Right lobe of liver (tissue), 4 donors: Measurements from ENCODE around the gene WDR90.

Experiments used
- CTCF ChIP-seq, 4 donors: fragments of 200-600 bp in 3 of 4; fragments of 450-650 bp in 1 of 4; IDR thresholded peaks; one replicate each; pipeline versions ENCODE4 v1.5.1 to v1.8.0; 2016 to 2022; ENCODE audit warnings: antibody characterized with exemption in 4 of 4, mild to moderate bottlenecking in 2 of 4
- POLR2A ChIP-seq: fragments of 450-650 bp; IDR thresholded peaks from one replicate; pipeline ENCODE4 v1.6.1; 2017; ENCODE audit warnings: antibody characterized with exemption, mild to moderate bottlenecking
- donor health status: DM: no; HTN: no; CAD: no.
- donor health status: DM: no; HTN: no; CAD: no.
- donor health status: DM: no; HTN: yes; CAD: no.

- TF ChIP-seq CTCF (IDR thresholded peaks at IDR 0.05) (no peak), POLR2A (no peak)
These were observed 15.7 kb upstream of the WDR90 start for GRCh38 chr16:633336-634050.
